ENCODE results near the gene SLX4IP. TPM values are rescaled to one million over a fixed set of nuclear protein-coding genes. Genes with fewer than 3 reads are reported as not detected.

The SLX4IP gene
- total and polyA plus RNA-seq, 2 of the 13 experiments (the other 11 are each of a cell fraction or from before 2014, with no cell fraction given), result 3.6 to 7.3 TPM

DNA sequence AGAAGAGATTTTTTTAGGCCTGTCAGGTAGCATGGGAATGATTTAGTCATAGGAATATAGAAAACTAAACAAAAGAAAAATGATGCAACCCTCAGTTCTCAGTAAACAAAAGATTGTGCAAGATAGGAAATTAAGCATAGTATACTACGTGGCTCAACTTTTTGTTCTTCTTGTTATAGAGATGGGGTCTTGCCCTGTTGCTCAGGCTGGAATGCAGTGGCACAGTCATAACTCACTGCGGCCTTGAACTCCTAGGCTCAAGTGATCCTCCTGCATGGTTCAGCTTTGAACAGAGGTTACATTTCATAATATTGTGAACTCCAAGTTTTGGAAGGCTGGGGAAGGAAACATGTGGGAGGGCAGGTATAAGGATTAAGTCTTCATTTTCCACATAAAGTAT lies 28.5 kb downstream of the SLX4IP start (continued):
- TF ChIP-seq PHB2 (IDR thresholded peaks at IDR 0.05; ENCODE audit: partially characterized antibody) (no peak), TEAD3 (CRISPR knock-in tag; optimal IDR thresholded peaks at IDR 0.05; ENCODE audit: borderline replicate concordance) (peak; percentile 91), FLYWCH1 (CRISPR knock-in tag; IDR thresholded peaks at IDR 0.05) (no peak), DZIP1 (CRISPR knock-in tag; IDR thresholded peaks at IDR 0.05) (no peak), FOXO4 (CRISPR knock-in tag; conservative IDR thresholded peaks at IDR 0.05) (no peak), HMG20A (CRISPR knock-in tag; IDR thresholded peaks at IDR 0.05; ENCODE audit: borderline replicate concordance) (peak; percentile 53; the same call in 1 of the 2 replicates), RCOR2 (CRISPR knock-in tag; IDR thresholded peaks at IDR 0.05) (peak; percentile 92), ZNF747 (CRISPR knock-in tag; IDR thresholded peaks at IDR 0.05; ENCODE audit: borderline replicate concordance) (no peak), SAFB2 (CRISPR knock-in tag; IDR thresholded peaks at IDR 0.05; ENCODE audit: borderline replicate concordance, low read depth) (no peak), NR2F2 (IDR thresholded peaks at IDR 0.05; ENCODE audit: borderline replicate concordance, low read depth) (peak; percentile 60), HOXA7 (CRISPR knock-in tag; IDR thresholded peaks at IDR 0.05) (no peak), ARID5B (CRISPR knock-in tag; IDR thresholded peaks at IDR 0.05) (peak; percentile 90), ZNF761 (CRISPR knock-in tag; conservative IDR thresholded peaks at IDR 0.05) (no peak), ZNF432 (CRISPR knock-in tag; IDR thresholded peaks at IDR 0.05; ENCODE audit: borderline replicate concordance) (no peak), GATA4 (IDR thresholded peaks at IDR 0.05; ENCODE audit: borderline replicate concordance, low read depth) (no peak)
- TF ChIP-seq, protein P1, sequence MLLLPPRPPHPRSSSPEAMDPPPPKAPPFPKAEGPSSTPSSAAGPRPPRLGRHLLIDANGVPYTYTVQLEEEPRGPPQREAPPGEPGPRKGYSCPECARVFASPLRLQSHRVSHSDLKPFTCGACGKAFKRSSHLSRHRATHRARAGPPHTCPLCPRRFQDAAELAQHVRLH (CRISPR knock-in tag; IDR thresholded peaks at IDR 0.05; ENCODE audit: borderline replicate concordance, low read depth), result no peak
- TF ChIP-seq, protein P2, sequence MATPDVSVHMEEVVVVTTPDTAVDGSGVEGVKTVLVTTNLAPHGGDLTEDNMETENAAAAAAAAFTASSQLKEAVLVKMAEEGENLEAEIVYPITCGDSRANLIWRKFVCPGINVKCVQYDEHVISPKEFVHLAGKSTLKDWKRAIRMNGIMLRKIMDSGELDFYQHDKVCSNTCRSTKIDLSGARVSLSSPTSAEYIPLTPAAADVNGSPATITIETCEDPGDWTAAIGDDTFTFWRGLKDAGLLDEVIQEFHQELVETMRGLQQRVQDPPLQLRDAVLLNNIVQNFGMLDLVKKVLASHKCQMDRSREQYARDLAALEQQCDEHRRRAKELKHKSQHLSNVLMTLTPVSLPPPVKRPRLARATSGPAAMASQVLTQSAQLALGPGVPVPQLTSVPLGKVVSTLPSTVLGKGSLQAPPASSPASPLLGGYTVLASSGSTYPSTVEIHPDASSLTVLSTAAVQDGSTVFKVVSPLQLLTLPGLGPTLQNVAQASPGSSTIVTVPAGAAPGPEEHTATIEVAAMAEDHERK (CRISPR knock-in tag; IDR thresholded peaks at IDR 0.05; ENCODE audit: low read depth), result no peak
- TF ChIP-seq, protein P3, sequence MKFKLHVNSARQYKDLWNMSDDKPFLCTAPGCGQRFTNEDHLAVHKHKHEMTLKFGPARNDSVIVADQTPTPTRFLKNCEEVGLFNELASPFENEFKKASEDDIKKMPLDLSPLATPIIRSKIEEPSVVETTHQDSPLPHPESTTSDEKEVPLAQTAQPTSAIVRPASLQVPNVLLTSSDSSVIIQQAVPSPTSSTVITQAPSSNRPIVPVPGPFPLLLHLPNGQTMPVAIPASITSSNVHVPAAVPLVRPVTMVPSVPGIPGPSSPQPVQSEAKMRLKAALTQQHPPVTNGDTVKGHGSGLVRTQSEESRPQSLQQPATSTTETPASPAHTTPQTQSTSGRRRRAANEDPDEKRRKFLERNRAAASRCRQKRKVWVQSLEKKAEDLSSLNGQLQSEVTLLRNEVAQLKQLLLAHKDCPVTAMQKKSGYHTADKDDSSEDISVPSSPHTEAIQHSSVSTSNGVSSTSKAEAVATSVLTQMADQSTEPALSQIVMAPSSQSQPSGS (CRISPR knock-in tag; IDR thresholded peaks at IDR 0.05), result no peak
